HEK293 (cell line): Measurements from ENCODE around the gene RAD51.

ENCODE experiments used
- CTCF ChIA-PET: fragments of 350-600 bp; formaldehyde crosslinking; extraction: SDS; loops from one replicate; lab custom pipeline; 2021; ENCODE audit warnings: antibody characterized with exemption; lab: Yijun Ruan, JAX
- POLR2A ChIA-PET: fragments of 300-600 bp; formaldehyde crosslinking; extraction: SDS; loops from one replicate; lab custom pipeline; 2020; ENCODE audit warnings: antibody characterized with exemption, inconsistent platforms; lab: Yijun Ruan, JAX
- H3K27ac ChIP-seq: fragments of 200-500 bp; sonication (Bioruptor generic); 2 replicates; pipeline ENCODE4 v1.5.1; 2014; ENCODE audit warnings: low read depth, low read length, control low read depth, inconsistent platforms; ENCODE audit errors: extremely low read depth
- H3K36me3 ChIP-seq, 2 experiments: fragments of 200-500 bp in 1 of 2; sonication (Bioruptor generic) in 1 of 2; 1 replicate in 1 of 2; 2 replicates in 1 of 2; pipeline ENCODE4 v1.5.1; 2014 to 2017; ENCODE audit warnings: inconsistent platforms in 2 of 2, low read length in 2 of 2; ENCODE audit not compliant: control insufficient read depth in 2 of 2, insufficient read depth in 1 of 2
- H3K4me1 ChIP-seq: fragments of 200-500 bp; sonication (Bioruptor generic); 2 replicates; pipeline ENCODE4 v1.5.1; 2014; ENCODE audit warnings: mild to moderate bottlenecking, low read length, inconsistent platforms; ENCODE audit not compliant: control insufficient read depth, insufficient read depth
- H3K4me3 ChIP-seq: 2 replicates; pipeline ENCODE4 v1.5.1; 2011; ENCODE audit warnings: low read depth, mild to moderate bottlenecking, control low read depth, low read length, moderate library complexity
- H3K9me3 ChIP-seq: fragments of 200-500 bp; sonication (Bioruptor generic); 2 replicates; pipeline ENCODE4 v1.5.1; 2014; ENCODE audit warnings: low read depth, low read length, inconsistent platforms; ENCODE audit not compliant: control insufficient read depth, insufficient read depth
- EGR2 ChIP-seq: fragments of 450-650 bp; formaldehyde crosslinking; IDR thresholded peaks from 2 replicates; pipeline ENCODE4 v1.5.1; 2016; ENCODE audit warnings: low read depth, missing biosample characterization, missing genetic modification characterization
- GFI1B ChIP-seq: fragments of 450-650 bp; formaldehyde crosslinking; IDR thresholded peaks from 2 replicates; pipeline ENCODE4 v1.5.1; 2016; ENCODE audit warnings: missing biosample characterization, missing genetic modification characterization
- HOXC10 ChIP-seq: sonication (generic); formaldehyde crosslinking; IDR thresholded peaks from 2 replicates; pipeline ENCODE4 v1.8.1; 2023; ENCODE audit warnings: mild to moderate bottlenecking, missing genetic modification reagents
- PRDM1 ChIP-seq: fragments of 450-650 bp; formaldehyde crosslinking; IDR thresholded peaks from 2 replicates; pipeline ENCODE4; 2016; ENCODE audit warnings: missing biosample characterization, missing genetic modification characterization
- PRDM10 ChIP-seq: fragments of 450-650 bp; formaldehyde crosslinking; IDR thresholded peaks from 2 replicates; pipeline ENCODE4 v1.5.1; 2016; ENCODE audit warnings: missing biosample characterization, missing genetic modification characterization
- SP3 ChIP-seq: fragments of 450-650 bp; formaldehyde crosslinking; IDR thresholded peaks from 2 replicates; pipeline ENCODE4 v1.5.1; 2016; ENCODE audit warnings: missing biosample characterization, missing genetic modification characterization
- ZBTB44 ChIP-seq: fragments of 450-650 bp; IDR thresholded peaks from 2 replicates; pipeline ENCODE4 v1.5.1; 2018; ENCODE audit warnings: missing biosample characterization, mild to moderate bottlenecking, missing genetic modification characterization
- ZBTB6 ChIP-seq: fragments of 450-650 bp; formaldehyde crosslinking; IDR thresholded peaks from 2 replicates; pipeline ENCODE4 v1.5.1; 2017; ENCODE audit warnings: missing biosample characterization, missing genetic modification characterization
- ZFHX2 ChIP-seq: fragments of 450-650 bp; formaldehyde crosslinking; conservative IDR thresholded peaks from 2 replicates; pipeline ENCODE4 v1.5.1; 2016; ENCODE audit warnings: missing biosample characterization, missing genetic modification characterization
- ZNF19 ChIP-seq: fragments of 450-650 bp; formaldehyde crosslinking; IDR thresholded peaks from 2 replicates; pipeline ENCODE4; 2016; ENCODE audit warnings: missing biosample characterization, missing genetic modification characterization, low read depth
- ZNF610 ChIP-seq: fragments of 450-650 bp; formaldehyde crosslinking; IDR thresholded peaks from 2 replicates; pipeline ENCODE4 v1.5.1; 2016; ENCODE audit warnings: missing biosample characterization, missing genetic modification characterization, borderline replicate concordance

The RAD51 gene

GRCh38 chr15:40739854-40740253 is 44.9 kb downstream of the RAD51 start:
- ChIA-PET CTCF (interaction anchor here (0.5 to 1.4 kb wide), 3 partner anchors 10 to 83 kb away, joined by 3 to 6 read pairs (median 4); no protein-coding TSS in a partner anchor), POLR2A (interaction anchor here (0.8 to 0.9 kb wide), 2 partner anchors 8 to 25 kb away, joined by 3 read pairs; no protein-coding TSS in a partner anchor)
- Histone ChIP-seq H3K9me3 (no peaks in the 10 kb centered on the region), H3K36me3 (peaks cover 22 to 93% of the 10 kb centered on the region in 2 experiments; a peak in 2 of 3 replicates), H3K27ac (no peak overlapping the region), H3K4me3 (no peak overlapping the region), H3K4me1 (no peaks in the 10 kb centered on the region)
- TF ChIP-seq SP3 (tag by site-specific recombination) (no peak), ZBTB44 (tag by site-specific recombination) (no peak), ZNF610 (tag by site-specific recombination) (no peak)

GRCh38 chr15:40743485-40743901 is 48.5 kb downstream of the RAD51 start:
- H3K4me3 ChIP-seq = no peak overlapping the region
- peaks cover 16 to 69% of the 10 kb centered on the region in 2 experiments; a peak in 2 of 3 replicates for H3K36me3 ChIP-seq
- TF ChIP-seq ZNF19 (tag by site-specific recombination) (no peak), ZFHX2 (tag by site-specific recombination) (no peak)
- TF ChIP-seq, all 188 proteins: peak for 0
- H3K9me3 ChIP-seq = no peaks in the 10 kb centered on the region
- H3K27ac ChIP-seq = no peak overlapping the region
- no peaks in the 10 kb centered on the region for H3K4me1 ChIP-seq
- ChIA-PET CTCF (interaction anchor here (1.3 to 2.0 kb wide), 2 partner anchors 39 to 151 kb away, joined by 5 read pairs; partner anchors contain the start of gene VPS18), POLR2A (no interaction called here)

GRCh38 chr15:40743921-40744814 is 49.2 kb downstream of the RAD51 start:
- Histone ChIP-seq H3K9me3 (no peaks in the 10 kb centered on the region), H3K4me3 (no peak overlapping the region), H3K4me1 (no peaks in the 10 kb centered on the region), H3K27ac (no peak overlapping the region), H3K36me3 (peaks cover 13 to 63% of the 10 kb centered on the region in 2 experiments; a peak in 2 of 3 replicates)
- TF ChIP-seq EGR2 = 0 out of 2 replicates have a peak, but pooled peaks have one; percentile 15
- TF ChIP-seq PRDM1 (tag by site-specific recombination) = 0 out of 2 replicates have a peak, but pooled peaks have one; percentile 17
- TF ChIP-seq ZFHX2 (tag by site-specific recombination) = peak; percentile 45; the same call in 1 of the 2 replicates
- TF ChIP-seq ZBTB6 = no peak
- TF ChIP-seq PRDM10 (tag by site-specific recombination) = peak; percentile 53; the same call in 1 of the 2 replicates
- TF ChIP-seq HOXC10 (CRISPR knock-in tag) = no peak
- TF ChIP-seq GFI1B (tag by site-specific recombination) = no peak
- CTCF ChIA-PET = interaction anchor here (0.6 to 3.2 kb wide), 7 partner anchors 38 to 278 kb away, joined by 3 to 15 read pairs (median 5); partner anchors contain the start of gene VPS18
- POLR2A ChIA-PET = interaction anchor here (0.6 kb wide), 1 partner anchor 9 kb away, joined by 3 read pairs; no protein-coding TSS in a partner anchor
